ENCODE results near the gene CDH6. TPM values are rescaled to one million over a fixed set of nuclear protein-coding genes. Genes with fewer than 3 reads are reported as not detected.

The CDH6 gene
- total and polyA plus RNA-seq, 8 donors = 0.29 to 9.2 (median 0.31) TPM; not detected in 2

- no peak overlapping the region for H3K27ac ChIP-seq
- H3K4me3 ChIP-seq = no peak overlapping the region
- H3K27me3 ChIP-seq = no peaks in the 10 kb centered on the region
- H3K9me3 ChIP-seq = no peaks in the 10 kb centered on the region
- no peaks in the 10 kb centered on the region for H3K36me3 ChIP-seq
- H3K4me1 ChIP-seq = peaks cover 0 to 26% (median under 1%) of the 10 kb centered on the region in 4 donors
- intact Hi-C loops (cut with DNase I; ENCODE audit: low total_unique reads) = no loop called here
- no peak for DNase-seq
- TF ChIP-seq CTCF (IDR thresholded peaks at IDR 0.05) = no peak
- no peak for TF ChIP-seq POLR2A (IDR thresholded peaks at IDR 0.05)
- no peak for TF ChIP-seq POLR2AphosphoS5 (IDR thresholded peaks at IDR 0.05)
- TF ChIP-seq EP300 (IDR thresholded peaks at IDR 0.05) = no peak
These were observed 21.8 kb downstream of the CDH6 start for GRCh38 chr5:31215236-31215635.

GRCh38 chr5:31217446-31217845 lies 24.0 kb downstream of the CDH6 start:
- Histone ChIP-seq H3K4me3 (no peak overlapping the region), H3K27me3 (no peaks in the 10 kb centered on the region), H3K27ac (no peak overlapping the region), H3K36me3 (no peaks in the 10 kb centered on the region), H3K9me3 (no peaks in the 10 kb centered on the region), H3K4me1 (peaks cover 8 to 33% (median 10%) of the 10 kb centered on the region in 4 donors)
- no peak for TF ChIP-seq CTCF (IDR thresholded peaks at IDR 0.05)
- TF ChIP-seq POLR2AphosphoS5 (IDR thresholded peaks at IDR 0.05) = no peak
- no peak for TF ChIP-seq EP300 (IDR thresholded peaks at IDR 0.05)
- no peak for TF ChIP-seq POLR2A (IDR thresholded peaks at IDR 0.05)
- intact Hi-C loops (cut with DNase I; ENCODE audit: low total_unique reads) = no loop called here
- no peak for DNase-seq
- WGBS, 5 donors = 94 to 96% (median 95%) methylated on average over 2 of the region's 2 CpGs

GRCh38 chr5:31218978-31219377 lies 25.5 kb downstream of the CDH6 start:
- Histone ChIP-seq H3K36me3 (no peaks in the 10 kb centered on the region), H3K27me3 (no peaks in the 10 kb centered on the region), H3K27ac (no peak overlapping the region), H3K4me3 (no peak overlapping the region), H3K4me1 (peaks cover 8 to 23% (median 10%) of the 10 kb centered on the region in 4 donors), H3K9me3 (no peaks in the 10 kb centered on the region)
- peak in 1 of 2 donors; percentile 64 for DNase-seq
- WGBS, 5 donors = 64 to 85% (median 66%) methylated on average over 3 of the region's 3 CpGs
- intact Hi-C loops (cut with DNase I; ENCODE audit: low total_unique reads) = no loop called here
- TF ChIP-seq POLR2AphosphoS5 (IDR thresholded peaks at IDR 0.05) (peak in 1 of 3 donors; percentile 31), CTCF (IDR thresholded peaks at IDR 0.05) (no peak), EP300 (IDR thresholded peaks at IDR 0.05) (no peak), POLR2A (IDR thresholded peaks at IDR 0.05) (no peak)

GRCh38 chr5:31221001-31221400 lies 27.5 kb downstream of the CDH6 start:
- Histone ChIP-seq H3K36me3 (no peaks in the 10 kb centered on the region), H3K9me3 (no peaks in the 10 kb centered on the region), H3K4me3 (no peak overlapping the region), H3K4me1 (peaks cover 8 to 18% (median 10%) of the 10 kb centered on the region in 4 donors), H3K27ac (no peak overlapping the region), H3K27me3 (no peaks in the 10 kb centered on the region)
- intact Hi-C loops (cut with DNase I; ENCODE audit: low total_unique reads) = no loop called here
- WGBS, 5 donors = 18 to 30% (median 20%) methylated on average over 3 of the region's 3 CpGs
- peak; percentile 67 to 70 for DNase-seq
- TF ChIP-seq POLR2A (IDR thresholded peaks at IDR 0.05) = no peak
- TF ChIP-seq POLR2AphosphoS5 (IDR thresholded peaks at IDR 0.05) = peak in 1 of 3 donors; percentile 76

GRCh38 chr5:31225118-31225517 lies 31.6 kb downstream of the CDH6 start:
- 77 to 85% (median 83%) methylated on average over 5 of the region's 5 CpGs for WGBS, 5 donors

More at GRCh38 chr5:31225118-31225517, 31.6 kb downstream of the CDH6 start:
- no peak overlapping the region for H3K27ac ChIP-seq
- TF ChIP-seq POLR2A (IDR thresholded peaks at IDR 0.05) = no peak
- no peak for TF ChIP-seq EP300 (IDR thresholded peaks at IDR 0.05)
- no peak for TF ChIP-seq CTCF (IDR thresholded peaks at IDR 0.05)
- TF ChIP-seq POLR2AphosphoS5 (IDR thresholded peaks at IDR 0.05) = no peak
- no peaks in the 10 kb centered on the region for H3K9me3 ChIP-seq
- H3K36me3 ChIP-seq = no peaks in the 10 kb centered on the region
- intact Hi-C loops (cut with DNase I; ENCODE audit: low total_unique reads) = no loop called here
- H3K4me3 ChIP-seq = no peak overlapping the region
- H3K4me1 ChIP-seq = peaks cover 8 to 11% (median 9%) of the 10 kb centered on the region in 4 donors
- no peaks in the 10 kb centered on the region for H3K27me3 ChIP-seq
- no peak for DNase-seq
